ENCODE measurements around the gene STK32A.

- TF ChIP-seq EZH2 (IDR thresholded peaks at IDR 0.05; ENCODE audit: low read depth, unreplicated experiment) (no peak), CTCF (conservative IDR thresholded peaks at IDR 0.05; ENCODE audit: low read depth in 2 of 2) (no peak), POLR2AphosphoS5 (IDR thresholded peaks at IDR 0.05; ENCODE audit: low read depth) (no peak), REST (IDR thresholded peaks at IDR 0.05; ENCODE audit: unreplicated experiment) (no peak), EZH2phosphoT487 (IDR thresholded peaks at IDR 0.05; ENCODE audit: unreplicated experiment) (no peak), ETS1 (IDR thresholded peaks at IDR 0.05) (no peak), CREB1 (CRISPR knock-in tag; IDR thresholded peaks at IDR 0.05; ENCODE audit: low read depth) (no peak), ZNF331 (CRISPR knock-in tag; IDR thresholded peaks at IDR 0.05; ENCODE audit: low read depth) (no peak), STAT1 (IDR thresholded peaks at IDR 0.05; ENCODE audit: unreplicated experiment) (no peak), JUNB (IDR thresholded peaks at IDR 0.05; ENCODE audit: unreplicated experiment) (no peak), ZNF462 (CRISPR knock-in tag; IDR thresholded peaks at IDR 0.05) (no peak), NANOG (IDR thresholded peaks at IDR 0.05; ENCODE audit: borderline replicate concordance) (no peak), ZNF114 (CRISPR knock-in tag; IDR thresholded peaks at IDR 0.05) (no peak)
Measured at GRCh38 chr5:147204576-147204975, 30.2 kb upstream of the STK32A start.
